Measurements from ENCODE around the gene MRTFA. TPM values are rescaled to one million over a fixed set of nuclear protein-coding genes. Genes with fewer than 3 reads are reported as not detected.
"Not testable (repeated sequence)": the region's sequence is repeated elsewhere in the genome, so short reads cannot be mapped to it uniquely, and the experiment has no call there.

The MRTFA gene
- polyA plus RNA-seq, 1 experiment, result 8.9 TPM

- Histone ChIP-seq H3K36me3 (ENCODE audit: control insufficient read depth, insufficient read depth, low read length) (no peaks in the 10 kb centered on the region), H3K27me3 (ENCODE audit: control insufficient read depth, insufficient read depth, low read length) (no peaks in the 10 kb centered on the region), H3K4me3 (ENCODE audit: low read depth, low read length) (no peak overlapping the region)
- CTCF ChIA-PET, result interaction anchor here (0.6 to 2.7 kb wide), 4 partner anchors 8 to 1382 kb away, joined by 3 to 8 read pairs (median 4); no protein-coding TSS in a partner anchor
- POLR2A ChIA-PET, result no interaction called here
- TF ChIP-seq, protein P1, sequence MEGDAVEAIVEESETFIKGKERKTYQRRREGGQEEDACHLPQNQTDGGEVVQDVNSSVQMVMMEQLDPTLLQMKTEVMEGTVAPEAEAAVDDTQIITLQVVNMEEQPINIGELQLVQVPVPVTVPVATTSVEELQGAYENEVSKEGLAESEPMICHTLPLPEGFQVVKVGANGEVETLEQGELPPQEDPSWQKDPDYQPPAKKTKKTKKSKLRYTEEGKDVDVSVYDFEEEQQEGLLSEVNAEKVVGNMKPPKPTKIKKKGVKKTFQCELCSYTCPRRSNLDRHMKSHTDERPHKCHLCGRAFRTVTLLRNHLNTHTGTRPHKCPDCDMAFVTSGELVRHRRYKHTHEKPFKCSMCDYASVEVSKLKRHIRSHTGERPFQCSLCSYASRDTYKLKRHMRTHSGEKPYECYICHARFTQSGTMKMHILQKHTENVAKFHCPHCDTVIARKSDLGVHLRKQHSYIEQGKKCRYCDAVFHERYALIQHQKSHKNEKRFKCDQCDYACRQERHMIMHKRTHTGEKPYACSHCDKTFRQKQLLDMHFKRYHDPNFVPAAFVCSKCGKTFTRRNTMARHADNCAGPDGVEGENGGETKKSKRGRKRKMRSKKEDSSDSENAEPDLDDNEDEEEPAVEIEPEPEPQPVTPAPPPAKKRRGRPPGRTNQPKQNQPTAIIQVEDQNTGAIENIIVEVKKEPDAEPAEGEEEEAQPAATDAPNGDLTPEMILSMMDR (IDR thresholded peaks at IDR 0.05; ENCODE audit: insufficient read depth, low read depth, low read length), result no peak
- DNase-seq (ENCODE audit: low read depth), result no peak
Observed at GRCh38 chr22:40385036-40385782, 251.3 kb downstream of the MRTFA start.

GRCh38 chr22:40383905-40384304, 252.6 kb downstream of the MRTFA start:
- TF ChIP-seq, protein P1 (IDR thresholded peaks at IDR 0.05; ENCODE audit: insufficient read depth, low read depth, low read length), result no peak
- ChIA-PET CTCF (interaction anchor here (1.3 to 2.7 kb wide), 3 partner anchors 9 to 16 kb away, joined by 3 to 8 read pairs (median 6); no protein-coding TSS in a partner anchor), POLR2A (interaction anchor here (0.6 kb wide), 2 partner anchors 8 to 263 kb away, joined by 6 read pairs; no protein-coding TSS in a partner anchor)
- DNase-seq (ENCODE audit: low read depth), result no peak
- Histone ChIP-seq H3K4me3 (ENCODE audit: low read depth, low read length) (no peak overlapping the region), H3K27me3 (ENCODE audit: control insufficient read depth, insufficient read depth, low read length) (no peaks in the 10 kb centered on the region), H3K36me3 (ENCODE audit: control insufficient read depth, insufficient read depth, low read length) (no peaks in the 10 kb centered on the region)

DNA sequence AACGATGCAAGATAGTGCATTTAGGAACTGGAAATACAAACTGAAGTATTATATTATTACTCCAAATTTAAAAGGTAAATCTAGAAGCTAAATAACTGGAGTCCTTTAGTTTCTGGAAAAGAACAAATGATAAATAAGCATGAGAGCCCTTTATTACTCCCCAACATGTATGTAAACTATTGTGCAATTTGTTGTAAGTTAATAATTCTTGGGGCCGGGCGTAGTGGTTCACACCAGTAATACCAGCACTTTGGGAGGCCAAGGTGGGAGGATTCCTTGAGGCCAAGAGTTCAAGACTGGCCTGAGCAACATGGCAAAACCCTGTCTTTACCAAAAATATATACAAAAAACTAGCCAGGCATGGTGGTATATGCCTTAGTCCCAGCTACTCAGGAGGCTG, 255.1 kb downstream of the MRTFA start:
- Histone ChIP-seq H3K36me3 (ENCODE audit: control insufficient read depth, insufficient read depth, low read length) (no peaks in the 10 kb centered on the region), H3K4me3 (ENCODE audit: low read depth, low read length) (no peak overlapping the region), H3K27me3 (ENCODE audit: control insufficient read depth, insufficient read depth, low read length) (no peaks in the 10 kb centered on the region)
- TF ChIP-seq, protein P1 (IDR thresholded peaks at IDR 0.05; ENCODE audit: insufficient read depth, low read depth, low read length), result no peak
- DNase-seq (ENCODE audit: low read depth), result no peak
- CTCF ChIA-PET, result no interaction called here
- POLR2A ChIA-PET, result no interaction called here

DNA sequence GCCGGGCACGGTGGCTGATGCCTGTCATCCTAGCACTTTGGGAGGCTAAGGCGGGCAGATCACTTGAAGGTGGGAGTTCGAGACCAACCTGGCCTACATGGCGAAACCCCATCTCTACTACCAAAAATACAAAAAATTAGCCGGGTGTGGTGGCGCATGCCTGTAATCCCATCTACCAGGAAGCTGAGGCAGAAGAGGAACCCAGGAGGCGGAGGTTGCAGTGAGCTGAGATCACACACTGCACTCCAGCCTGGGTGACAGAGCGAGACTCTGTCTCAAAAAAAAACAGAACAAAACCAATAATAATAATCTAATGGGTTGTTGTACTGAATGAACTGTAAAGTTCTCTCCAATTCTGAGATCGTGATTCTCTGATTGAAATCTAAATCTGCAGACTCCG, 258.1 kb downstream of the MRTFA start:
- H3K27me3 ChIP-seq (ENCODE audit: control insufficient read depth, insufficient read depth, low read length); POLR2A ChIA-PET; DNase-seq (ENCODE audit: low read depth); H3K4me3 ChIP-seq (ENCODE audit: low read depth, low read length); H3K36me3 ChIP-seq (ENCODE audit: control insufficient read depth, insufficient read depth, low read length): not testable (repeated sequence)
- CTCF ChIA-PET, result interaction anchor here (1.4 to 2.2 kb wide), 2 partner anchors 12 kb away, joined by 3 to 4 read pairs; no protein-coding TSS in a partner anchor

DNA sequence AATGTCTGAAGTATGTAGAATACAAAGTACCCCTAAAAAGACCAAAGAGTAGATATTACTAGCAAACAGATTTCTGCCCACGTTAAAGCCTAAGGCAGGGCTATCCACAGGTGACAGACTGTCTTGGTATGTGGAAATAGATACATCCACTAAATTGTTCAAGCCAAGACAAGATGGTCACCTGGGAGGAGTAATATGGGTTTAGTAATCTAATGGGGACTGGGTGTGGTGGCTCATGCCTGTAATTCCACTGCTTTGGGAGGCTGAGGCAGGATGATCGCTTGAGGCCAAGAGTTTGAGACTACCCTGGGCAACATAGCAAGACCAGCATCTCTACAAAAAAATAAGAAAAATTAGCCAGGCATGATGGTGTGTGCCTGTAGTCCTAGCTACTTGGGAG, 258.6 kb downstream of the MRTFA start:
- H3K27me3 ChIP-seq (ENCODE audit: control insufficient read depth, insufficient read depth, low read length), result no peaks in the 10 kb centered on the region
- TF ChIP-seq, protein P1 (IDR thresholded peaks at IDR 0.05; ENCODE audit: insufficient read depth, low read depth, low read length), result no peak
- no peak overlapping the region for H3K4me3 ChIP-seq (ENCODE audit: low read depth, low read length)
- CTCF ChIA-PET, result interaction anchor here (1.2 to 2.2 kb wide), 2 partner anchors 12 to 29 kb away, joined by 3 to 4 read pairs; no protein-coding TSS in a partner anchor
- DNase-seq (ENCODE audit: low read depth), result no peak
- H3K36me3 ChIP-seq (ENCODE audit: control insufficient read depth, insufficient read depth, low read length), result no peaks in the 10 kb centered on the region
- POLR2A ChIA-PET, result no interaction called here
